NCI-H2107 treated with DMSO at 0.1 percent for 48 hours (cell line): ENCODE results near the gene WDR55.
"Not testable (repeated sequence)": the region's sequence is repeated elsewhere in the genome, so short reads cannot be mapped to it uniquely, and the experiment has no call there.

ENCODE experiments used
- DNase-seq: peaks from one replicate; lab custom pipeline; 2025; ENCODE audit not compliant: unreplicated experiment; lab: John Stamatoyannopoulos, UW

Gene WDR55

GRCh38 chr5:140664359-140665119, at the start of gene WDR55:
Gene WDR55, plus strand, starts transcription at chr5:140664904. Its CDS starts 9 bp downstream, at chr5:140664913.
- peak; percentile 55 for DNase-seq

- no peak for DNase-seq
Measured at GRCh38 chr5:140622301-140622700, 42.4 kb upstream of the WDR55 start.

GRCh38 chr5:140623061-140623460, 41.6 kb upstream of the WDR55 start:
- DNase-seq = not testable (repeated sequence)

- not testable (repeated sequence) for DNase-seq
Measured at GRCh38 chr5:140624886-140625285, 39.8 kb upstream of the WDR55 start.

GRCh38 chr5:140627972-140628371, 36.7 kb upstream of the WDR55 start:
- no peak for DNase-seq

GRCh38 chr5:140628711-140629110, 36.0 kb upstream of the WDR55 start:
- no peak for DNase-seq

GRCh38 chr5:140630292-140631035, 34.2 kb upstream of the WDR55 start:
- DNase-seq = no peak

- no peak for DNase-seq
Measured at GRCh38 chr5:140631036-140631417, 33.7 kb upstream of the WDR55 start.

GRCh38 chr5:140631831-140632365, 32.8 kb upstream of the WDR55 start:
- DNase-seq = peak; percentile 14

GRCh38 chr5:140632366-140633020, 32.2 kb upstream of the WDR55 start:
- no peak for DNase-seq

GRCh38 chr5:140633021-140633471, 31.7 kb upstream of the WDR55 start, which contains the start of gene CD14:
Gene CD14, minus strand, starts transcription at chr5:140633175. Its CDS starts 104 bp downstream, at chr5:140633071.
- DNase-seq = no peak

GRCh38 chr5:140633501-140633900, 31.2 kb upstream of the WDR55 start:
- no peak for DNase-seq

- no peak for DNase-seq
Measured at GRCh38 chr5:140634103-140634502, 30.6 kb upstream of the WDR55 start.

GRCh38 chr5:140635291-140636257, 29.1 kb upstream of the WDR55 start:
- DNase-seq = no peak

GRCh38 chr5:140637371-140638100, 27.2 kb upstream of the WDR55 start:
- DNase-seq = no peak

- DNase-seq = not testable (repeated sequence)
Measured at GRCh38 chr5:140638898-140639147, 25.9 kb upstream of the WDR55 start.

- DNase-seq = peak; percentile 74
Measured at GRCh38 chr5:140639148-140639981, 25.3 kb upstream of the WDR55 start, which contains the start of gene TMCO6. Gene TMCO6, plus strand, starts transcription at chr5:140639451. Its CDS starts 77 bp downstream, at chr5:140639528.

- no peak for DNase-seq
Measured at GRCh38 chr5:140641716-140642115, 23.0 kb upstream of the WDR55 start.

- no peak for DNase-seq
Measured at GRCh38 chr5:140642718-140643117, 22.0 kb upstream of the WDR55 start.
